Right atrium auricular region (tissue), 2 donors: ENCODE results near the gene FAM184A. TPM values are rescaled to one million over a fixed set of nuclear protein-coding genes. Genes with fewer than 3 reads are reported as not detected.
A peak's percentile ranks its signal among the peaks of the same experiment; 100 is the strongest.
"Not testable (repeated sequence)": the region's sequence is repeated elsewhere in the genome, so short reads cannot be mapped to it uniquely, and the experiment has no call there.

Experiments used
- DNase-seq: peaks from one replicate; pipeline ENCODE4 v3.0.0-alpha.2; 2019; ENCODE audit warnings: low spot score
- H3K27ac ChIP-seq, 2 donors: fragments of 200-600 bp; sonication (generic); 1 replicate in 1 of 2; 2 replicates in 1 of 2; pipeline ENCODE4 v1.5.1; 2016 to 2019
- H3K27me3 ChIP-seq, 2 donors: fragments of 200-600 bp; sonication (generic); one replicate each; pipeline versions ENCODE4 v1.5.1 to v1.6.0; 2017 to 2019
- H3K36me3 ChIP-seq: fragments of 200-600 bp; sonication (generic); one replicate; pipeline ENCODE4 v1.5.1; 2016
- H3K4me1 ChIP-seq, 2 donors: fragments of 200-600 bp; sonication (generic); one replicate each; pipeline versions ENCODE4 v1.5.1 to v1.6.0; 2017 to 2019
- H3K4me3 ChIP-seq, 2 donors: fragments of 200-600 bp; sonication (generic); 1 replicate in 1 of 2; 2 replicates in 1 of 2; pipeline ENCODE4 v1.5.1; 2017 to 2019; ENCODE audit warnings: mild to moderate bottlenecking in 1 of 2, moderate library complexity in 1 of 2
- H3K9me3 ChIP-seq, 2 donors: fragments of 200-600 bp; sonication (generic); one replicate each; pipeline ENCODE4 v1.5.1; 2019
- CTCF ChIP-seq, 2 donors: fragments of 200-600 bp; sonication (generic); IDR thresholded peaks; one replicate each; pipeline ENCODE4 v1.5.1; 2019; ENCODE audit warnings: antibody characterized with exemption in 2 of 2
- total RNA-seq, 2 donors: library from RNA; depleted of rRNA; stranded (reverse); fragments of >200 nt; gene quantifications; one replicate each; pipeline ENCODE4 v1.1.0, GENCODE V29; 2016

Gene FAM184A
- total RNA-seq, 2 donors from 2014 or later: 1.3 to 2.2 TPM

GRCh38 chr6:119105282-119105681 is 26.8 kb upstream of the FAM184A start:
- Histone ChIP-seq H3K9me3 (no peaks in the 10 kb centered on the region), H3K4me3 (no peak overlapping the region), H3K36me3 (no peaks in the 10 kb centered on the region), H3K4me1 (no peaks in the 10 kb centered on the region), H3K27ac (no peak overlapping the region), H3K27me3 (no peaks in the 10 kb centered on the region)
- TF ChIP-seq CTCF (IDR thresholded peaks at IDR 0.05): no peak
- DNase-seq: no peak

GRCh38 chr6:119102901-119103300 is 24.4 kb upstream of the FAM184A start:
- Histone ChIP-seq H3K4me3 (no peak overlapping the region), H3K27me3 (no peaks in the 10 kb centered on the region), H3K36me3 (no peaks in the 10 kb centered on the region), H3K4me1 (no peaks in the 10 kb centered on the region), H3K27ac (no peak overlapping the region), H3K9me3 (no peaks in the 10 kb centered on the region)
- no peak for DNase-seq
- no peak for TF ChIP-seq CTCF (IDR thresholded peaks at IDR 0.05)

- H3K4me3 ChIP-seq: no peak overlapping the region
Observed at GRCh38 chr6:119100115-119100514, 21.7 kb upstream of the FAM184A start.

GRCh38 chr6:119097815-119098361 is 19.4 kb upstream of the FAM184A start:
- not testable (repeated sequence) for H3K36me3 ChIP-seq, H3K4me3 ChIP-seq, H3K4me1 ChIP-seq, H3K27me3 ChIP-seq, H3K9me3 ChIP-seq, H3K27ac ChIP-seq, DNase-seq

More at GRCh38 chr6:119100115-119100514, 21.7 kb upstream of the FAM184A start:
- Histone ChIP-seq H3K27ac (no peak overlapping the region), H3K4me1 (peaks cover 0 to 6% of the 10 kb centered on the region in 2 donors), H3K36me3 (no peaks in the 10 kb centered on the region), H3K9me3 (no peaks in the 10 kb centered on the region), H3K27me3 (no peaks in the 10 kb centered on the region)
- no peak for TF ChIP-seq CTCF (IDR thresholded peaks at IDR 0.05)
- no peak for DNase-seq

- no peaks in the 10 kb centered on the region for H3K27me3 ChIP-seq
- TF ChIP-seq CTCF (IDR thresholded peaks at IDR 0.05): no peak
- peaks cover 0 to 6% of the 10 kb centered on the region in 2 donors for H3K4me1 ChIP-seq
- no peak overlapping the region for H3K4me3 ChIP-seq
- H3K9me3 ChIP-seq: no peaks in the 10 kb centered on the region
- peak overlapping the region in 1 of 2 donors; percentile 43 for H3K27ac ChIP-seq
- no peaks in the 10 kb centered on the region for H3K36me3 ChIP-seq
- peak; percentile 86 for DNase-seq
Observed at GRCh38 chr6:119096721-119097565, 18.5 kb upstream of the FAM184A start.

- Histone ChIP-seq H3K4me1 (no peaks in the 10 kb centered on the region), H3K4me3 (no peak overlapping the region), H3K27ac (no peak overlapping the region), H3K27me3 (no peaks in the 10 kb centered on the region), H3K36me3 (no peaks in the 10 kb centered on the region), H3K9me3 (no peaks in the 10 kb centered on the region)
- TF ChIP-seq CTCF (IDR thresholded peaks at IDR 0.05): no peak
- no peak for DNase-seq
Observed at GRCh38 chr6:119090256-119090655, 11.8 kb upstream of the FAM184A start.
